22Rv1 (cell line): ENCODE results near the gene TCERG1.

Experiments used
- ZFX ChIP-seq: fragments of 450-650 bp; IDR thresholded peaks from 2 replicates; pipeline ENCODE4 v1.6.1; 2017; ENCODE audit warnings: antibody characterized with exemption, borderline replicate concordance
- TF ChIP-seq, protein P1 (sequence below): fragments of 450-650 bp; IDR thresholded peaks from 2 replicates; pipeline ENCODE4 v1.5.1; 2017; ENCODE audit warnings: mild to moderate bottlenecking

DNA sequence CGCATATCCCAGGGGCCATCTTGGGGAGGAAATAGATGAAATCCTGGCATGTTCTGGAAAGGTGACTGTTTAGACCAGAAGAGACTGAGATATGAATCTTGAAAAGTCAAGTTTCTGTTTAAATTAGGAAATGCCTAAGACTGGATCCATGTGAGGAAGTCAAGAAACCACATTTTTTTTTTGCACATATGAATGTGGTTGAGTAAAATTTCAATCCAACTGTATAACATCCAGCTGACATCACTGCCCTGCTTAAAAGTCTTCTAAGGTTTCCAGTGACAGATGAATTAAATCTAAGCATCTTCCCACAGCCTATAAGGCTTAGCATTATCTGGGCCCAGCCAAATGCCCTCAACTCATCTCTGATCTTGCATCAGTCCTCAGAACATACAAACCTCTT is 47.7 kb upstream of the TCERG1 start:
- no peak for TF ChIP-seq ZFX
- TF ChIP-seq, protein P1, sequence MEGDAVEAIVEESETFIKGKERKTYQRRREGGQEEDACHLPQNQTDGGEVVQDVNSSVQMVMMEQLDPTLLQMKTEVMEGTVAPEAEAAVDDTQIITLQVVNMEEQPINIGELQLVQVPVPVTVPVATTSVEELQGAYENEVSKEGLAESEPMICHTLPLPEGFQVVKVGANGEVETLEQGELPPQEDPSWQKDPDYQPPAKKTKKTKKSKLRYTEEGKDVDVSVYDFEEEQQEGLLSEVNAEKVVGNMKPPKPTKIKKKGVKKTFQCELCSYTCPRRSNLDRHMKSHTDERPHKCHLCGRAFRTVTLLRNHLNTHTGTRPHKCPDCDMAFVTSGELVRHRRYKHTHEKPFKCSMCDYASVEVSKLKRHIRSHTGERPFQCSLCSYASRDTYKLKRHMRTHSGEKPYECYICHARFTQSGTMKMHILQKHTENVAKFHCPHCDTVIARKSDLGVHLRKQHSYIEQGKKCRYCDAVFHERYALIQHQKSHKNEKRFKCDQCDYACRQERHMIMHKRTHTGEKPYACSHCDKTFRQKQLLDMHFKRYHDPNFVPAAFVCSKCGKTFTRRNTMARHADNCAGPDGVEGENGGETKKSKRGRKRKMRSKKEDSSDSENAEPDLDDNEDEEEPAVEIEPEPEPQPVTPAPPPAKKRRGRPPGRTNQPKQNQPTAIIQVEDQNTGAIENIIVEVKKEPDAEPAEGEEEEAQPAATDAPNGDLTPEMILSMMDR: no peak
